Gastroesophageal sphincter (tissue), 3 donors: ENCODE measurements around the gene ALOX12.
"Not testable (repeated sequence)": the region's sequence is repeated elsewhere in the genome, so short reads cannot be mapped to it uniquely, and the experiment has no call there.

Experiments used
- CTCF ChIP-seq, 4 experiments: fragments of 200-600 bp in 2 of 4; fragments of 450-650 bp in 2 of 4; sonication (generic) in 1 of 4; IDR thresholded peaks; one replicate each; pipeline ENCODE4 v1.5.1; 2017 to 2019; ENCODE audit warnings: antibody characterized with exemption in 4 of 4, mild to moderate bottlenecking in 2 of 4, moderate library complexity in 2 of 4
- POLR2A ChIP-seq, 2 donors: fragments of 450-650 bp; IDR thresholded peaks; one replicate each; pipeline ENCODE4 v1.6.1; 2017; ENCODE audit warnings: antibody characterized with exemption in 2 of 2, mild to moderate bottlenecking in 2 of 2, moderate library complexity in 1 of 2

GRCh38 chr17:6979440-6979839 lies 16.4 kb upstream of the ALOX12 start:
- not testable (repeated sequence) for TF ChIP-seq CTCF, POLR2A (IDR thresholded peaks at IDR 0.05)
